Activated T-helper 1 cell treated with anti-CD3 and anti-CD28 coated beads, Interleukin-2, amount 50 U/mL, for 16 hours (primary cell): ENCODE measurements around the gene ZMYM2.

Source experiments
- DNase-seq, 2 donors: peaks; one replicate each; pipeline ENCODE4 v3.0.0-alpha.2; 2020; ENCODE audit warnings: low read depth in 1 of 2, low spot score in 1 of 2

ZMYM2 gene

DNA sequence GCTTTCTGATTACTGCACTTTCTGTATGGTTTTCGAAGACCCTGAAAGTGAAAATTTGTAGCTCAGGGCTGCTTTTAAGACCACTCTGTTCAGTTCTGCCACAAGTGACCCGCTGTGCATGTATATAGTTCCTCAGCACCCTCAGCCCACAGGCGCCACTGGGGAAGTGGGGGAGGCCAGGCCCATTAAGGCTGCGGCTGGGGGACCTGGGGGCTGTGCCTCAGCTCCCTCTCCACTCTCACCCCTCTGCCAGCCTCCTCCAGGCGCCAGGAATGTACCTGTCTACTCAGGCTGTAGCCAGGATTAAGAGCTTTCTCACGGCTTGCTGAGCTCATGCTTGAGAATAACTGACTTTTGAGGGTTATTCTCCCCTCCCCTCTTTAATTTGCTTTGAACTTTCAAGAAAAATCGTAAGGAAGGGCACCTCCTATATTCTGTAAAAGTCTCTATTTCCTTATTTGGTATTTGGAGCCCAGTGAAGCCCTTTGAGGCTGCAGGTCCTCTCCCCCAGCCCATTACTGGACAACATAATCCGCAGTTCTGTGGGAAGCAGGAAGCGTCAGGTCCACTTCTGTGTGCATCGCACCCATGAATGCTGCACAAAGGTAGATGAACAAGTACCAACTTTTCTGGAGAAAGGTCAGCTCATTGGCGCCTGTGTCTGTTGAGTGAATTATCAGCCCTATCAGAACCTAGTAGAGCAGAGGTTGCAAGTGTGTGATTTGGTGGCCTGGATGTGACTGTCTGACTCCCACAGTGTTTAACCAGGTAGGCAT lies 172.7 kb downstream of the ZMYM2 start:
- no peak for DNase-seq

DNA sequence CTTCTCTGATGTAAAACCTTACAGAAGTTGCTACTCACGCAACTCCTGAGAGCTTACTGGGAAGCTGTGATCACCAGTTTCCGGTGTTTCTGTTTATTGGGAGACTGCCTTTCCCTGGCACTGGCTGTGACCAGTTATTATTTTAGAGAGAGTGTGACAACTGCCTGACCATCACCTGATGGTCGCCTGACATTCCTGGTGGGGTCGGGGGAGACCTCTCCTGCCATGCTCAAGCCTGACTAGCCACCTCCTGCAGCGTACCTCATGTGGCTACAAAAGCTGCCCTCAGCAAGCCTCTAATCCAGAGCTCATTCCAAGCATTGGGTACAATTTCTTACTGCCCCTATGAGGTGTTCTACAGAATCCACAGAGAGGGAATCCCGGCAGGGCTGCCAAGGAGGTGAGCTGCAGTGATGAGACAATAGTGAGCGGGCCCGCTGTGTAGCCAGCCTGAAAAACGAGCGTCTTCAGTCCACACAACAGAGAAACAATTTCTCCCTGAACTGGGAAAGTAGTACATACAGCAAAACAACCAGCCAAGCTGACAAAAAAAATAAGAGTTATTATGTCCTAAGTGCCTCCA lies 173.6 kb downstream of the ZMYM2 start:
- DNase-seq = no peak

DNA sequence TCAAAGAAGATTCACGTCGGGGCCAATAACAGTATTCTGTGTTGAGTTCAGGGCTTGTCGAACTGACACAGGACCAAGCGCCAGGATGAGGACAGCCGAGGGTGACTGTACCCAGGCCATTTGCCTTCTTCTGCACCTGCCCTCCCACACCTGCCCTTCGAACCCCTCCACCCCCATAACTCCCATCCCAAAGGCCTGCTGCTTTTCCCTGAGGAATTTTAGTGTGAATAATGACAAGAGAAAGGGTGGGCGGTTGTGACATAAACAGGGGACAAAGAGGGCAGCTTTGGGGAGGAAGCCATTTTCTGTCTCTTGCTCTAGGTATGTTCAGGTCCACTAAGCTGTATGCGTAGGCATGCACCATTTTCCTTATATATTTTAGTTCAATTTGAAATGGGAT lies 176.2 kb downstream of the ZMYM2 start:
- DNase-seq = no peak

DNA sequence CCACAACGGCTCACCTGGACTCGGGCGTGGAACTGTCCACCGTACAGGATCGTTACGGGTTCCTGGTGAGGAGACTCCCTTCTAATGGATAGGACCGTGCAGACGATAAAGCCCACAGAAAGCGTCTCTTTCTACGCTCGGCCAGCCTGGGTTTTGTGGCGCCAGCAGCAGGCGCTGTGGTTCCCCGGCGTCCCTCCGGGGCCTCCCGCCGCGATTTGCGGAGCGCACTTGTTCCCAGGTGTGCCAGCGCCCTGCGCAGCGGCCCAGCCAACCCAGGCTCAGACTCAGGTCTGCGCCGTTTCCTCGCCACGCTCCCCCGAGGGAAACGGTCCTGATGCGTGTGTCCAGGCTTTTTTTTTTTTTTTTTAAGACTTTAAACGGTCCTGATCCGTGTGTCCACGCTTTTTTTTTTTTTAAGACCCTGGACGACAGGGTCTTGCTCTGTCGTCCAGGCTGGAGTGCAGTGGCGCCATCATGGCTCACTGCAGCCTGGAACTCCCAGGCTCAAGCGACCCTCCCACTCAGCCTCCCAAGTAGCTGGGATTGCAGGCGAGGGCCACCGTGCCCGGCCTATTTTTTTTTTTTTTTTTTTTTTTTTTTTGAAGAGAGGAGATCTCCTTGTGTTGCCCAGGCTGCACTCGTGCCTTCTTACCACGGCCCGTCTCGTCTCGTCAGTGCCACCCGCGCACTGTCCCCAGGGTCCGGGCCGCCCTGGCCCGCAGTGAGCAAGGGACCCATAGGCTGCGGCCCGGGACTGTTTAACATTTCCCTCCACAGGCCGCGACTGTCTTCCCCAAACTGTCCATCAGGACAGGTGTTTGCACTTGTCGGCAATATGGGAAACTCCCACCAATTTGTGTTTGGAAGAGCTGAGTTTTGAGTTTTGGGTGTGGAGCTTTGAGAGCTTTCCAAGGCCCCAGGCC lies 178.5 kb downstream of the ZMYM2 start:
- DNase-seq = no peak

DNA sequence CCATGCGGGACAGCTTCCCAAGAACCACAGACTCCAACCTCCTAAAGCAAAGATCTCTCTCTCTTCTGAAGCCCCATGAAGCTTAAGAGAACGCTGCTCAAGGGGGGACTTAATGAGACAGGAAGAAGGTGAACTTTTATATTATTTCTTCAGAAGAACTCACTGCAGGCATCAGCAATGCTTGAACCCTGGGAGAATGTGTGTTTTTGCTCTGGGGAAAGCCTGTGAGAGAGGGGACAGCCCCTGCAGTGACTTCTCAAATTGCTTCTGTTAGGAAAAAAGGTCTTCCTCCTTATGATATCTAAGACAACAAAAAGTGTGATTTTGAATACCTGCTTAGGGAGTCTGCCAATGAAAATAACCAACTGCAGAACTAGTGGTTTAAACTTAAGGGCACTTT lies 179.3 kb downstream of the ZMYM2 start:
- no peak for DNase-seq

DNA sequence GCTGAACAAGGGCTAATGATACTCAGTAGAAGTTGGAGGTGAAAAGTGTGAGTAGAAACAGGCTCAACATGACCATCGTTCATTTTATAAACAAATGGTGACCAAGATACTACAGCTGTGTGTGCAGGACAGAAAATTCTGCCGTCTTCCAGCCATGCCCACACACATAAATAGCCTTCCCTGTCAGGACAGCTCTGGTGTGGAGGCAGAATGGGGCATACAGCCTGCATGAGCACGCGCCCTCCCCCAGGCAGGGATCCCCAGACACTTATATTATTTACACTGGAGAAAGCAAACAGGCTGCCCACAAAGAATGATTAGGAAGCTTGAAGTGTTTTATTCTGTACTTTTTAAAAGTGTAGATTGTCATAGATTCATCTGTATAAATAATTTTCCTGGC lies 182.0 kb downstream of the ZMYM2 start:
- DNase-seq = no peak
